GM10266 (cell line): Measurements from ENCODE around the gene ATOSB.

Experiments used
- DNase-seq: peaks from one replicate; pipeline ENCODE4 v3.0.0; 2012; ENCODE audit errors: extremely low spot score
- CTCF ChIP-seq: IDR thresholded peaks from 2 replicates; pipeline ENCODE4 v1.5.1; 2012; ENCODE audit warnings: mild to moderate bottlenecking, low read depth; ENCODE audit not compliant: control insufficient read depth, insufficient read depth; ENCODE audit errors: missing control alignments

Gene ATOSB

GRCh38 chr9:35079426-35080341, 36.0 kb downstream of the ATOSB start, which contains the start of gene FANCG:
Gene FANCG, minus strand, starts transcription at chr9:35079942. Its CDS starts 418 bp downstream, at chr9:35079524.
- no peak for TF ChIP-seq CTCF
- peak; percentile 89 for DNase-seq

- no peak for DNase-seq
- TF ChIP-seq CTCF, result no peak
Measured at GRCh38 chr9:35079041-35079425, 36.6 kb downstream of the ATOSB start.

- DNase-seq, result no peak
- no peak for TF ChIP-seq CTCF
Measured at GRCh38 chr9:35078066-35078465, 37.6 kb downstream of the ATOSB start.

- no peak for DNase-seq
- TF ChIP-seq CTCF, result no peak
Measured at GRCh38 chr9:35076848-35077247, 38.8 kb downstream of the ATOSB start.

DNA sequence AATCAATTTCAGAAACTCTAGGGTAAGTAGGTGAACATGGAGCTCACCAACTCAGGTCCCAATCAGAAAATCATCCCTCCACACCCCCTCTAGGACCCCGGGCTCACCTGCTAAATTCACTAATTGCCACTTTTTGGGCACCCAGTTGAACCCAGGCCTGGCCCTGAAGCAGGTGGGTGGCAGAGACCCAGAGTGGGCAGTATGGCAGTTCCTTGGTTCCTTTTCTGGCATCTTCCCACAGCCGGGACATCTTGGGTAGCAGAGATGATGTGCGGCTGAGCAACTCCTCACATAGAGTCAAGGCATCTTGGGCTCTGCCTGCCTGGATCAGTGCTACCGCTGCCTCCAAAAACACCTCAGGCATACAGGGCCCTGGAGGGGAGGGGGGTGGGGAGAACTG, 40.3 kb downstream of the ATOSB start:
- no peak for TF ChIP-seq CTCF
- no peak for DNase-seq

DNA sequence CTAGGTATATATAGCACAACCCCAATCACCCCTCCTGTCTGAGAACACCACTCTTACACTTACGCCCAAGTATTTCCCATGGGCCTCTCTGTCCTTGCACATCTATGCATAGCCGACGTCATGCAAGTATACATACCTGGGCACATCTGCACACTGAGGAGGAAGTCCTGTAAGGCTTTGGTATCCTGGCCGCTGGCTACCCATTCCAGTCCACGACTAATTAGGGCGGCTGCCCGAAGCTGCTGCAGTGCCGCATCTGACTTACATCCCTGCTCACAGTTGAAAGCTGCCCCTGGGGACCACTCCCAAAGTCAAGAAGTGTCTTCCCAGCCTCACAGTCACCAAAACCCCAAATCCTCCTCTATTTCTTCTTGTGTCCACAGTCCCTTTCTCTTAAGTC, 40.9 kb downstream of the ATOSB start:
- TF ChIP-seq CTCF, result no peak
- DNase-seq, result no peak

DNA sequence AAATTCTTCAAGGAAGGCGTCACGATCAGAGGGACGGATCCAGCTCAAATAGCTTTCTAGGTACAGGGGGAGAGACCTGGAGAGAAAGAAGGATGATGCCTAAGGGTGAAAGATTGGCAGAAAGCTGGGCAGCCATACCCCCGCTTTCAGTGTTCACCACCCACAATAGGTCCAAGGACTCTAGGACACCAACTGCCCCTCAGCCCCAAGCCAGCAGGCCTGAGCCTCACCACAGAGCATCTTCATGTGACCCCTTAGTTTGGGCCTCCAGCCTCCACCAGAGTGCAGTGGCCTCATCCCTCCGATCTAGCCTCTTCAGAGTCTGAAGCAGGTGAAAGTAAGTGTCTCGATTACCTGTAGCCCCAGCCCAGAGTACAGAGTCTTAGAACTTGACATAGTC, 41.5 kb downstream of the ATOSB start:
- DNase-seq, result no peak

More for the DNA sequence above, 41.5 kb downstream of the ATOSB start:
- no peak for TF ChIP-seq CTCF
